VCaP (cell line): Measurements from ENCODE around the gene ASB6.

Experiments
- H3K27ac ChIP-seq: fragments of 450-650 bp; 2 replicates; pipeline ENCODE4 v1.5.1; 2017
- CTCF ChIP-seq: fragments of 450-650 bp; conservative IDR thresholded peaks from 2 replicates; pipeline ENCODE4 v1.5.1; 2017; ENCODE audit warnings: mild to moderate bottlenecking, moderate library complexity

Gene ASB6

GRCh38 chr9:129610473-129611306 lies 31.3 kb downstream of the ASB6 start:
- peak overlapping the region; percentile 51; the same call in 1 of the 2 replicates for H3K27ac ChIP-seq
- peak; percentile 91 for TF ChIP-seq CTCF

- peak overlapping the region; percentile 51; the same call in 1 of the 2 replicates for H3K27ac ChIP-seq
- no peak for TF ChIP-seq CTCF
These were observed 31.8 kb downstream of the ASB6 start for GRCh38 chr9:129610213-129610472.

GRCh38 chr9:129609486-129610212 lies 32.3 kb downstream of the ASB6 start:
- H3K27ac ChIP-seq, result no peak overlapping the region; the same call in 1 of the 2 replicates
- no peak for TF ChIP-seq CTCF

GRCh38 chr9:129608561-129609481 lies 33.1 kb downstream of the ASB6 start:
- peak overlapping the region; percentile 80; the same call in 1 of the 2 replicates for H3K27ac ChIP-seq
- no peak for TF ChIP-seq CTCF

- TF ChIP-seq CTCF, result no peak
- H3K27ac ChIP-seq, result peak overlapping the region; percentile 80
These were observed 34.9 kb downstream of the ASB6 start for GRCh38 chr9:129607027-129607387.

GRCh38 chr9:129606161-129607026 lies 35.6 kb downstream of the ASB6 start:
- no peak for TF ChIP-seq CTCF
- H3K27ac ChIP-seq, result peak overlapping the region; percentile 80
